HepG2 (cell line): ENCODE data around the gene SLC44A4. TPM values are rescaled to one million over a fixed set of nuclear protein-coding genes. Genes with fewer than 3 reads are reported as not detected.
A peak's percentile ranks its signal among the peaks of the same experiment; 100 is the strongest.

Experiments
- CHCHD3 ChIP-seq: sonication (generic); formaldehyde crosslinking; IDR thresholded peaks from 2 replicates; pipeline ENCODE4 v1.8.0; 2022; ENCODE audit warnings: mild to moderate bottlenecking, missing genetic modification reagents, moderate library complexity
- CSRNP2 ChIP-seq: sonication (generic); formaldehyde crosslinking; conservative IDR thresholded peaks from 2 replicates; pipeline ENCODE4 v1.8.0; 2022; ENCODE audit warnings: low read depth, missing genetic modification reagents
- FOXC1 ChIP-seq: sonication (generic); formaldehyde crosslinking; IDR thresholded peaks from 2 replicates; pipeline ENCODE4 v1.8.0; 2022; ENCODE audit warnings: mild to moderate bottlenecking, missing genetic modification reagents, borderline replicate concordance
- FOXK2 ChIP-seq: fragments of 450-650 bp; IDR thresholded peaks from 2 replicates; pipeline ENCODE4 v1.6.1; 2016
- KAT7 ChIP-seq: IDR thresholded peaks from 2 replicates; pipeline ENCODE4 v1.6.1; 2018; ENCODE audit warnings: borderline replicate concordance, missing compliant biosample characterization
- MBNL3 ChIP-seq: fragments of 250-450 bp; sonication (Bioruptor Pico); conservative IDR thresholded peaks from 2 replicates; pipeline ENCODE4 v1.8.0; 2022; ENCODE audit warnings: mild to moderate bottlenecking, inconsistent platforms
- MED13 ChIP-seq: sonication (generic); formaldehyde crosslinking; IDR thresholded peaks from 2 replicates; pipeline ENCODE4 v1.5.0; 2020; ENCODE audit warnings: missing genetic modification reagents
- POLR2A ChIP-seq, 2 experiments: IDR thresholded peaks; 2 replicates each; pipeline ENCODE4 v1.6.1; 2011; ENCODE audit warnings: low read depth in 2 of 2, low read length in 2 of 2, mild to moderate bottlenecking in 1 of 2, moderate library complexity in 1 of 2; ENCODE audit not compliant: insufficient read depth in 1 of 2
- RNF2 ChIP-seq: fragments of 450-650 bp; conservative IDR thresholded peaks from 2 replicates; pipeline ENCODE4 v1.6.1; 2016; ENCODE audit warnings: low read depth
- SIN3B ChIP-seq: fragments of 150-350 bp; IDR thresholded peaks from 2 replicates; pipeline ENCODE4 v1.6.1; 2014; ENCODE audit warnings: low read length
- SRSF4 ChIP-seq: fragments of 200-400 bp; formaldehyde crosslinking; IDR thresholded peaks from one replicate; pipeline ENCODE4 v1.6.1; 2018; ENCODE audit warnings: mild to moderate bottlenecking, low read depth, low read length, moderate library complexity; ENCODE audit not compliant: poor library complexity, severe bottlenecking
- TOPORS ChIP-seq: sonication (generic); formaldehyde crosslinking; IDR thresholded peaks from 2 replicates; pipeline ENCODE4 v1.8.0; 2023; ENCODE audit warnings: mild to moderate bottlenecking, missing genetic modification reagents
- YEATS4 ChIP-seq: sonication (generic); formaldehyde crosslinking; IDR thresholded peaks from 2 replicates; pipeline ENCODE4 v1.4.0; 2020; ENCODE audit warnings: missing genetic modification reagents, borderline replicate concordance
- ZNF10 ChIP-seq: sonication (generic); formaldehyde crosslinking; IDR thresholded peaks from 2 replicates; pipeline ENCODE4 v1.4.0; 2020; ENCODE audit warnings: mild to moderate bottlenecking, low read depth, missing genetic modification reagents, borderline replicate concordance
- ZNF12 ChIP-seq: sonication (generic); formaldehyde crosslinking; IDR thresholded peaks from 2 replicates; pipeline ENCODE4 v1.5.0; 2020; ENCODE audit warnings: missing genetic modification reagents
- ZNF546 ChIP-seq: sonication (generic); formaldehyde crosslinking; conservative IDR thresholded peaks from 2 replicates; pipeline ENCODE4 v1.8.1; 2023; ENCODE audit warnings: mild to moderate bottlenecking, missing genetic modification reagents
- ZNF841 ChIP-seq: sonication (generic); formaldehyde crosslinking; IDR thresholded peaks from 2 replicates; pipeline ENCODE4 v1.8.1; 2023; ENCODE audit warnings: missing genetic modification reagents, borderline replicate concordance
- polyA plus RNA-seq, 8 experiments: library from polyadenylated mRNA; depleted of rRNA in 3 of 8; stranded (reverse) in 7 of 8; unstranded in 1 of 8; fragments of >200 nt; fragmentation: Illumina TruSeq in 4 of 8; extraction: Trizol in 4 of 8; gene quantifications; 2 replicates each; pipeline versions ENCODE4 v1.2.1 to v1.2.3, GENCODE V29; 2011 to 2016; ENCODE audit warnings: low read depth in 4 of 8, missing spikeins in 1 of 8, mixed read lengths in 1 of 8; ENCODE audit not compliant: insufficient read depth in 1 of 8
- total RNA-seq, 5 experiments: library from RNA; depleted of rRNA; stranded (reverse); fragments of >200 nt; fragmentation: Illumina TruSeq; extraction: Trizol; gene quantifications; 2 replicates each; pipeline ENCODE4 v1.2.3, GENCODE V29; 2016; ENCODE audit warnings: low read depth in 1 of 5
- TF ChIP-seq, protein P1 (sequence below): sonication (generic); formaldehyde crosslinking; IDR thresholded peaks from 2 replicates; pipeline ENCODE4 v1.4.0; 2020; ENCODE audit warnings: missing genetic modification reagents, borderline replicate concordance
- TF ChIP-seq, protein P2 (sequence below): sonication (generic); formaldehyde crosslinking; IDR thresholded peaks from 2 replicates; pipeline ENCODE4 v1.8.1; 2023; ENCODE audit warnings: mild to moderate bottlenecking, moderate library complexity, missing genetic modification reagents

The SLC44A4 gene
- total and polyA plus RNA-seq, 2 of the 13 experiments (the other 11 are each of a cell fraction or from before 2014, with no cell fraction given): 3.5 to 5.9 TPM

- TF ChIP-seq CSRNP2 (CRISPR knock-in tag) (no peak), SRSF4 (peak; percentile 43), FOXK2 (no peak), ZNF10 (CRISPR knock-in tag) (no peak), POLR2A (IDR thresholded peaks at IDR 0.05; ENCODE audit: insufficient read depth in 1 of 2, low read depth in 2 of 2, low read length in 2 of 2) (peak; percentile 97 to 99), RNF2 (0 out of 2 replicates have a peak, but pooled peaks have one; percentile 50), ZNF12 (CRISPR knock-in tag) (peak; percentile 60; the same call in 1 of the 2 replicates), FOXC1 (CRISPR knock-in tag) (peak; percentile 88), TOPORS (peak; percentile 85), ZNF841 (CRISPR knock-in tag) (no peak), MED13 (CRISPR knock-in tag) (peak; percentile 93), ZNF546 (CRISPR knock-in tag) (no peak; the same call in 1 of the 2 replicates), MBNL3 (CRISPR knock-in tag) (no peak), SIN3B (0 out of 2 replicates have a peak, but pooled peaks have one; percentile 33), KAT7 (peak; percentile 85; the same call in 1 of the 2 replicates), YEATS4 (CRISPR knock-in tag) (peak; percentile 93), CHCHD3 (no peak)
- TF ChIP-seq, protein P1, sequence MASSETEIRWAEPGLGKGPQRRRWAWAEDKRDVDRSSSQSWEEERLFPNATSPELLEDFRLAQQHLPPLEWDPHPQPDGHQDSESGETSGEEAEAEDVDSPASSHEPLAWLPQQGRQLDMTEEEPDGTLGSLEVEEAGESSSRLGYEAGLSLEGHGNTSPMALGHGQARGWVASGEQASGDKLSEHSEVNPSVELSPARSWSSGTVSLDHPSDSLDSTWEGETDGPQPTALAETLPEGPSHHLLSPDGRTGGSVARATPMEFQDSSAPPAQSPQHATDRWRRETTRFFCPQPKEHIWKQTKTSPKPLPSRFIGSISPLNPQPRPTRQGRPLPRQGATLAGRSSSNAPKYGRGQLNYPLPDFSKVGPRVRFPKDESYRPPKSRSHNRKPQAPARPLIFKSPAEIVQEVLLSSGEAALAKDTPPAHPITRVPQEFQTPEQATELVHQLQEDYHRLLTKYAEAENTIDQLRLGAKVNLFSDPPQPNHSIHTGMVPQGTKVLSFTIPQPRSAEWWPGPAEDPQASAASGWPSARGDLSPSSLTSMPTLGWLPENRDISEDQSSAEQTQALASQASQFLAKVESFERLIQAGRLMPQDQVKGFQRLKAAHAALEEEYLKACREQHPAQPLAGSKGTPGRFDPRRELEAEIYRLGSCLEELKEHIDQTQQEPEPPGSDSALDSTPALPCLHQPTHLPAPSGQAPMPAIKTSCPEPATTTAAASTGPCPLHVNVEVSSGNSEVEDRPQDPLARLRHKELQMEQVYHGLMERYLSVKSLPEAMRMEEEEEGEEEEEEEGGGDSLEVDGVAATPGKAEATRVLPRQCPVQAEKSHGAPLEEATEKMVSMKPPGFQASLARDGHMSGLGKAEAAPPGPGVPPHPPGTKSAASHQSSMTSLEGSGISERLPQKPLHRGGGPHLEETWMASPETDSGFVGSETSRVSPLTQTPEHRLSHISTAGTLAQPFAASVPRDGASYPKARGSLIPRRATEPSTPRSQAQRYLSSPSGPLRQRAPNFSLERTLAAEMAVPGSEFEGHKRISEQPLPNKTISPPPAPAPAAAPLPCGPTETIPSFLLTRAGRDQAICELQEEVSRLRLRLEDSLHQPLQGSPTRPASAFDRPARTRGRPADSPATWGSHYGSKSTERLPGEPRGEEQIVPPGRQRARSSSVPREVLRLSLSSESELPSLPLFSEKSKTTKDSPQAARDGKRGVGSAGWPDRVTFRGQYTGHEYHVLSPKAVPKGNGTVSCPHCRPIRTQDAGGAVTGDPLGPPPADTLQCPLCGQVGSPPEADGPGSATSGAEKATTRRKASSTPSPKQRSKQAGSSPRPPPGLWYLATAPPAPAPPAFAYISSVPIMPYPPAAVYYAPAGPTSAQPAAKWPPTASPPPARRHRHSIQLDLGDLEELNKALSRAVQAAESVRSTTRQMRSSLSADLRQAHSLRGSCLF (CRISPR knock-in tag): peak; percentile 90
- TF ChIP-seq, protein P2, sequence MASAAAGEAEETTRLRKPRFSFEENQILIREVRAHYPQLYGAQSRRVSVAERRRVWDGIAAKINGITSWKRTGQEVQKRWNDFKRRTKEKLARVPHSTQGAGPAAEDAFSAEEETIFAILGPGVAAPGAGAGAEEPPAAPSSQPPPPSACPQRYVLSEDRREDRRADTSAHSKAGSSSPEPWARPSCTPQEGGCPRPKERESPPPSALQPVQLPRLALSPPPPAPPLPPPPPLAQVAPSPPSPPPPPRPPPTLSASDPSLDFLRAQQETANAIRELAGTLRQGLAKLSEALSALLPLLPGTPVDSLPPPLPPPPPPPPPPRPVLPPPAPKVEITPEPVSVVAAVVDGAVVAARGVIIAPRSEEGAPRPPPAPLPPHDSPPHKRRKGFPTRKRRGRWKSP: peak; percentile 99
Observed at GRCh38 chr6:31834367-31835250, 44.2 kb downstream of the SLC44A4 start (continued).
